EL (cell line): ENCODE results near the gene TMEM176B.
"Not testable (repeated sequence)": the region's sequence is repeated elsewhere in the genome, so short reads cannot be mapped to it uniquely, and the experiment has no call there.

ENCODE experiments used
- DNase-seq: peaks from one replicate; pipeline ENCODE4 v3.0.0-alpha.2; 2016

Gene TMEM176B

DNA sequence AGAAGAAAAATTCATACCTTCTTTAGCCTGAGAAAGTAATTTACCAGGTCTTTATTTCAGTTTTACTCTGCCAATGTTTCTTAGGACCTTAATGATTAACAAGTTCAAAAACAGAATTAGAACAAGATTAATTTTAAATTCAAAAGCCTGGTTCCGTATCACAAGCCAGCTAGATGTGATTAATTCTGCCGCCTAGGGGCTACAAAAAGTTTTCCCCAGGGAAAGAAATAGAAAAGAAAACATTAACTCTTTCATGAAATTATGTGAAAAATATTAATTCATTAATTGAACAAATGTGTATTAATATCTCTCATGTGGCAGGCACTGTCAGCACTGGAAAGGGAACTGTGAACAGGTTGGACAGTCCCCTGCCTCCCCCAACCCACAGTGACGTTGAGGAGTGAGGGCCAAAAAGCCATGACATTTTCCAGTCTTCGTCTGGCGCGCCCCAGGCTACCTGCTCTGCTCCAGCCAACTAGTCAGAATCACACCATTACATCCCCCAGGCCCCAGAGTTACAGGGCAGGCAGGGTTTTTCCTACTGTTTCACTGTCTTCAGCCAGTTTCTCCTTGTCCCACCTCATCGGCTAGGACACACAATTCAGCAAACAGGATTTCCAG lies 20.5 kb upstream of the TMEM176B start:
- no peak for DNase-seq

DNA sequence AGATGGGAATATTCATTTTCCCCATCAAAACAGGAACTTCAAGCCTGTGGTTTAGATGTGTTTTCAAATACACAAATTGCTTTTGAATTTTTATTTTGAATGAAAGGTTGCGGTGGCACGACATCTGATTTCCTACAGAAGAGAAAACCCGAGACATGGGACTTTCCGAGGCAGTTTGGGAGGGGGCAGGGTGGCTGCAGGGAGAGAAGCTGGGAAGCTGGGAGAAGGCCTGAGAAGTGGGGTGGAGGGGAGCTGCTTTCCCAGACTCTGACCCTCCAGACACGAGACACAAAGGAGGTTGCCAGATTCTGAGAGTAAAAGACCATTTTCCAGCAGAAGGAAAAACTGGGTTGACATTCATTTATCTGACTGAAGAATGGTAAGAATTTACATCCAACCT lies 20.0 kb upstream of the TMEM176B start:
- no peak for DNase-seq

DNA sequence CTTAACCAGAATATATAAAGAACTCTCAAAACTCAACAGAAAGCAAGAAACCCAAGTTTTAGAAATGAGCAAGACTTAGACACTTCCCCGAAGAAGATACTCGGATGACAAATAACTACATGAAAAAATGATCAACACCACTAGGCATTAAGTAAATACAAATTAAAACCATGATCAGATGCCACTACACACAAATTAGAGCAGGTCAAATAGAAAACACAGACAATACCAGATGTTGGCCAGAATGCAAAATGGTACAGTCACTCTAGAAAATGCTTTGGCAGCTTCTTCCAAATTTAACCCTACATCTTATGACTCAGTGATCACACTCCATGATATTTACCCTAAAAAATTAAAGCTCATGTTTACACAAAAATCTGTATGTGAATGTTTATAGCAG lies 18.8 kb upstream of the TMEM176B start:
- no peak for DNase-seq

DNA sequence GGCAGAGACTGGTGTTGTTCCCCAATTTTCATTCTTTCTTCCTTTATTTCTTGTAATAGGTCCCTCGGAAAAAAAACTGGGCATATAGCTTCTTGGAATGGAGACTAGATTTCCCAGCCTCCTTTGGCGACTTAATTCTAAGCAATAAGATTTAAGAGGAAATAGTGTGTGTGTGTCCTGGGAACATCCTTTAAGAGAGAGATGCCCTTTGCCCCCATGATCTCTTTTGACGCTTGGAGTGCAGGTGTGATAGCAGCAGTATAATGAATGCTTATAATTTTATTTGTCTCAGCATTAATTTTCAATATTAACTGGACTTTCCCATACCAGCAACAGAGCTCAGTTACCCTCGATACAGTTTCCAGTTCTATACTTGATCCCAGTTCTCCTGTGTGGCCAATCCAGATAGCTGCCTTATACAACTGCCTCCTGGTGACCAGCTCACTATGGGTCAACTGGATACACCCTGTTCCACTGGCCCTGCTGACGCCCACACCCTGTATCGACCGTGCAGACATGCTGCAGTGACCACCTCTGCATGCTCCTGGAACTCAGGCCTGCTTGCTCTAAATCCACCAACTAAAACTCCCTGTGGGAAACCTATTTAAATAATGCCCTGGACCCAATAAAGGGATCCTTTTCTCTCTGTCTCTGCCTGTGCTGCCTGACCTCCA lies 14.3 kb upstream of the TMEM176B start:
- no peak for DNase-seq

DNA sequence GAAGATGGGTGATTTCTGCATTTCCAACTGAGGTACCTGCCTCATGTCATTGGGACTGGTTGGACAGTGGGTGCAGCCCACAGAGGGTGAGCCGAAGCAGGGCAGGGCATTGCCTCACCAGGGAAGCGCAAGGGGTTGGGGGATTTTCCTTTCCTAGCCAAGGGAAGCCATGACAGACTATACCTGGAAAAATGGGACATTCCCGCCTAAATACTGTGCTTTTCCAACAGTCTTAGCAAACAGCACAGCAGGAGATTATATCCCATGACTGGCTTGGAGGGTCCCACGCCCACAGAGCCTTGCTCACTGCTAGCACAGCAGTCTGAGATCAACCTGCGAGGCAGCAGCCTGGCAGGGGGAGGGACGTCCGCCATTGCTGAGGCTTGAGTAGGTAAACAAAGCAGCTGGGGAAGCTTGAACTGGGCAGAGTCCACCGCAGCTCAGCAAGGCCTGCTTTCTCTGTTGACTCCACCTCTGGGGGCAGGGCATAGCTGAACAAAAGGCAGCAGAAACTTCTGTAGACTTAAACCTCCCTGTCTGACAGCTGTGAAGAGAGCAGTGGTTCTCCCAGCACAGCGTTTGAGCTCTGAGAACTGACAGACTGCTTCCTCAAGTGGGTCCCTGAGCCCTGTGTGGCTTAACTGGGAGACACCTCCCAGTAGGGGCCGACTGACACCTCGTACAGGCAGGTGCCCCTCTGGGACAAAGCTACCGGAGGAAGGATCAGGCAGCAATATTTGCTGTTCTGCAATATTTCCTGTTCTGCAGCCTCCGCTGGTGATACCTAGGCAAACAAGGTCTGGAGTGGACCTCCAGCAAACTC lies 7.7 kb upstream of the TMEM176B start:
- DNase-seq, result not testable (repeated sequence)

DNA sequence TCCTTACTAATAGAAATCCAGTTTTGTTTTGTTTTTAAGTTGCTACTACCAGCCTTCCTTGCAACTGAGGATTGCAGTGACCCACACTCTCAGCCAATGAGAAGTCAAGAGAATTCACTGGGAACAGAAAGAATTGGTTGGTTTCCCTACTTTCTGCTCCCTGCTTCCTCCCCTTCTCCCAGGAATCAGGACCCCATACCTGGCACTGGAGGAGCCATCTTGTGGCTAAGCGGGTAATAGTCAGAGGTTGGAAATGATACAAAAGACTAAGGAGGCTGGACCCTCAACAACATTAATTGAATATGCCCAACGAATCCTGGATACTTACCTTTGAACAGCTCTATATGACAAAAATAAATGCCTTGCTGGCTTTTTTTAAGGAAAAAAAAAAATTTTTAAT lies 6.7 kb upstream of the TMEM176B start:
- DNase-seq, result no peak

DNA sequence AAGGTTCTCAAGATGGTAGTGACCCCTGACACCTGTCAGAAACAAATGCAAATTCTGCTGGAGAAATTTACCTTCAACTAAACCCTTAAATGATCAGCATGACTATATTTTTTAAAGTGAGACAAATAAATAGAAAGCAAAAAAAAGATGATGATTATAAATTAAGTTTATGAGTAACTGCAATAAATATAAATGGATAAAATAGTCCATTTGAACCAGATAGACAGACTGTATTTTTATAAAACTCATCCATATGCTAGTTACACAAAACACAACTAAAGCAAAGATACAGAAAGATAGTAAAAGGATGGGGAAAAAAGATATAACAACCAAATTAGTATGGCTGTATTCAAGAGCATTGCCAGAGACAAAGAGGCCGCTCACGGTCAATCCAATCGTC lies 6.3 kb upstream of the TMEM176B start:
- no peak for DNase-seq

DNA sequence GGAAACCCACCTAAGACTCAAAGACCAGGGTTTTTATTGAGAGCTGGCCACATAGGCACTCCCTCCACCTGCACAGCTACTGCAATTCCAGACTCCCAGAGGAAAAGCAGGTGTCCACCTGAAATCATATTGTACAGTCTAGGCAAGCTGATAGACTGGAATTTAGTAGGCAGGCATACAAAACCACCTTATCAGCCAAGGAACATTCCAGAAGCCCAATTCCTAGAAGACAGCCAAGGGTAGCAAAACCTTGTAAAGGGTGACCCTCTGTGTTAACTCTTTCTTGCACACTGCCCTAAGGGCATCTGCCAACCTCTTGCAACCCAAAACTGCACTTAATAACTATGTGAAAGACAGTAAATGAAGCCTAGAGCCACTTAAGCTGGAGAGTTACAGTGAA lies 5.7 kb upstream of the TMEM176B start:
- DNase-seq, result no peak

DNA sequence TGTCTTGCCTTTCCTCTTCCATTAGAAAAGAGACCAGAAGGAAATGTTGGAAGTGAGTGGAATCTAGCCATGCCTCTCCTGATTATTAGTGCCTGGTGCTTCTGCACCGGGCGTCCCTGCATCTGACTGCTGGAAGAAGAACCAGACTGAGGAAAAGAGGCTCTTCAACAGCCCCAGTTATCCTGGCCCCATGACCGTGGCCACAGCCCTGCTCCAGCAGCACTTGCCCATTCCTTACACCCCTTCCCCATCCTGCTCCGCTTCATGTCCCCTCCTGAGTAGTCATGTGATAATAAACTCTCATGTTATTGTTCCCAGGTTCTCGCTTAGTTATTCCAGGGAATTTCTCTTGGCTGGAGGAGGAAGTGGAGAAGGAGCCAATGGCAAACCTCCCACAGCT lies 4.6 kb upstream of the TMEM176B start:
- no peak for DNase-seq

DNA sequence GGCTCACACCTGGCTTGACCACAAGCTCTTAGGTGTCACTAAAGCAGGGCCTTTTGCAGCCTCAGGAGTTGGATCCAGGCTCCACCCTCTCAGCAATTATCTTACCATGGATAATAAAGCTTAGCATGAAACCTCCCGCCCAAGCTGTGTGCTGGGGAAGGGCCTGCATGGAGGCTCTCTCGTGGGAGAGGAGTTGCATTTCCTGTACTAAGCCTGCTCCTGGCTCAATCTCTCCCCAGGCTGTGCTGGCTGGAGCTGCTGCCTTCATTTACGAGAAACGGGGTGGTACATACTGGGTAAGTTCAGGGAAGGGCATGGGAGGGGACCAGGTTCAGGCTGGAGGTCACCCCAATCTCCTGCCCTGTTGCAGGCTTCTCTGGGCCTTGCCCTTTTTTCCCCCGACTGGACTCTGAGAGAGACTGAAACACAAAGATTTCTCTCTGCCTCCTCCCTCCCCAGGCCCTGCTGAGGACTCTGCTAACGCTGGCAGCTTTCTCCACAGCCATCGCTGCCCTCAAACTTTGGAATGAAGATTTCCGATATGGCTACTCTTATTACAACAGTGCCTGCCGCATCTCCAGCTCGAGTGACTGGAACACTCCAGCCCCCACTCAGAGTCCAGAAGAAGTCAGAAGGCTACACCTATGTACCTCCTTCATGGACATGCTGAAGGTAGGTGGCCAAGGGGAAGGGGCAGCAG lies 3.1 kb upstream of the TMEM176B start:
- no peak for DNase-seq

DNA sequence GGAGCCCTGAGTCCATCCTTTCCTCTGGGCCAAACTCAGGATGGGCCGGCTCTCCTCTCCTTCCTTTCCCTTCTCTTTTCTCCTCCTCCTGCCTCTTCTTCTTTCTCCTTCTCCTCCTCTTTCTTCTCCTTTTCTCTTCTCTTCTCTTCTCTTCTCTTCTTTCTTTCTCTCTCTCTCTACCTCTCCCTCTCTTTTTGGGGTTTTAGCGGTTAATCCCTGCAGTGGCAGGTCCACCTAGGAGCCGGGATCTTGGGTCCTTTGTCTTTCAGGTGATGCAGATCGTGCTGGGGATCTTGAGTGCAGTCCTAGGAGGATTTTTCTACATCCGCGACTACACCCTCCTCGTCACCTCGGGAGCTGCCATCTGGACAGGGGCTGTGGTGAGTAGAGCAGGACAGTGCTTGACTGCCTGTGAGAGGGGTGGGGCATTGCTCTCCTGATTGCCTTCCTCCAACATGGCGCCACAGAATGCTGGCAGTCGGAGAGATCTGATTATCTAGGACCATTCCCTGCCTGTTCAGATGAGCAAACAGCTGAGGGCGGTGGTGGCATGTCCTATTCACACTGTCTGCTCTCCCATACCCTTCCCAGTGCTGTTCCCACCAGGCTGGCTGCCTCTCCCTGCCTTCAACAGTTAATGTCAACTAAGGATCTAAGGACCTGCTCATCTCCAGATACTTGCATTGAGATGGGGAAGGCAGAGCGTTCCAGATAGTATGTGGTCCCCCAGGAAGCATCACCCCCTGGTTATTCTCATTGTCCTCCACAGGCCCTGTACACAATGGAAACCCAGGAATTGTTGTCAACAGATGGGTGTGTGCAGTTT lies 2.0 kb upstream of the TMEM176B start:
- no peak for DNase-seq

DNA sequence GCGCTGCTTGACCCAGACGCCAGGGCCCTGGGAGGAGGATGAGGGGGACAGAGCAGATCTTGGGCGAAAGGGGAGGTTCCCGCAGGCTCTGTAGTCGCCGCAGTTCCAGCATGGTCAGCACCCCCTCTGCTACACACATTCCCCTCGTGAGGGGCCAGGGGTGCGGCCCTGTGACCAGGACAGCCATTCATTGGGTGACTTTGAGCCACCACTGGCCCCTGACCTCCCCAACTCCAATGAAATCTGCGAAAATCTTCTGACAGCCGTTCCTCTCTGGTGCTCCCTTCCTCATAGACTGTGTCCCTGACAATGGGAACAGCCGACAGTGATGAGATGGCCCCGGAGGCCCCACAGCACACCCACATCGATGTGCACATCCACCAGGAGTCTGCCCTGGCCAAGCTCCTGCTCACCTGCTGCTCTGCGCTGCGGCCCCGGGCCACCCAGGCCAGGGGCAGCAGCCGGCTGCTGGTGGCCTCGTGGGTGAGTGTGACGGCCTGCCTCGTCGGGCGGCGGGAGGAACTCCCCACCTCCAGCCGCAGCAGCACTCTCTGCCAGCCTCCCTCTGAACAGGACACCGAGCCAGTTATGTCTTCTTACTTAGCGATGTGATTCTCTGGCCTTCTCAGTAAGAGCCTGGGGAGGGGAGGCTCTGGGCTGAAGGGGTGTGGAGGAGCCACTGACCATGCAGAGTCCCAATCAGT lies 1.2 kb upstream of the TMEM176B start:
- no peak for DNase-seq

DNA sequence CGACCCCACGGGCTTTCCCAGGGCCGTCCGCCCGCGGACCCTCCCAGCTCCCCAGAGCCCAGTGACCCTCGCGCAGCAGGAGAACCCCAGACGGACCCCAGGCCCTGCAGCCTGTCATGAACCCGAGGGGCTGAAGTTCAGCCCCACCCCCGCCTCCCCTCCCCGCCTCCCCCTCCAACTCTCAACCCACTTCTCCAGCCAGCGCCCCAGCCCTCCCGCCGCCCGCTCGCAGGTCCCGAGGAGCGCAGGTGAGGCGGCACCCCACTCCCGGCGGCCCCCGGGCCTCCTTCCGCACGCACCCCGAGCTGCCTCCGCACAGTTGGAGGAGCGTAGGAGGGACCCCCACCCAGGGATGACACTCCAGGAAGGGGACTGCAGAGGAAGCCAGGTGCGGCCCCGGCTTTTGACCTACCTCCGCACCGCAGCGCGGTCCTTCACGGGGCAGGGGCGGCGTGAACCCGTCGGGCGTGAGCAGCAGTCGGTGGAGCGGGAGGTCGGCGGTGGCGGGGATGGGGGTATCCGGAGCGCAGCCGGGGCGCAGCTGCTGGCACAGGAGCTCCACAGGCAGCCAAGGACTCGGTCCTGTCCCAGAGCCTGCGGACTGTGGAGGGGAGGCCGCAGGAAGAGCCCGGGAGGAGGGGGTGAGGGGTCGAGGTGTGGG lies 547 bp upstream of the TMEM176B start, which contains the start of gene TMEM176A:
TMEM176A (plus strand) TSS at position 189 of the 661 bp plus-strand sequence. CDS start 782 bp downstream, outside the sequence.
- DNase-seq, result no peak

DNA sequence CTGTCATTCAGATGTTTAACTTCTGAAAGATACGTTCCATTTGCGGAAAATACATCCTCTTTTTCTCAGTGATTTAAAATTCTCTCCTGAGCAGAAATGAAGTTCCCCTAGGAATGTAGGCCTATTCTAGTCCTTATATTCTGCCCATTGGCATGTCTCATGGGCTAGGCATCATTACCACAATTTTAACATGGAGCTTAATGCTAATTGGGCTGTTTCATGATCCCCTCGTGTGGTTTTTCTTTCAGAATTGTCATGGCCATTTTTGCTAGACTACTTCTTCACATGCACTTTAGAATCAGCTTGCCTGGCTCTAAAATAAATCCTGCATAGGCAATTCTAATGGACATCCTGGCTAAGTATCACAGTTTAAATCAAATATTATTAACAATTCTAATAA lies 1.0 kb downstream of the TMEM176B start:
- no peak for DNase-seq

DNA sequence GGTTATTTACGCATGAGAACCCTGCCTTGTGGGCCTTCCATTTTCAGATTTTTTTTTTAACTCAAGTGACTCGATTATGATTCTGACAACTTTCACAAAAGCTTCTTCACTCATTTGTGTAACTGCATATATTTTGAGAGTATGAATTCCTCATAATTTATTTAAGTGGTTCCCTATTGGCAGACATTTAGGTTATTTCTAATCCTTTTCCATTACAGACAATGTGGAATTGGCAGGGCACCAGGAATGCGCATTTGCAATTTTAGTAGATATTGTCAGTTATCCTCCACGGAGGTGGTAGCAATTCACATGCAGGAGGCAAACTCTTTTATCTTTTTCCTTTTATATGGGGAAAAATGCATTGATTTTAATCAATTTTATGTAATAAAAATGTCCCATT lies 2.5 kb downstream of the TMEM176B start:
- DNase-seq, result no peak

DNA sequence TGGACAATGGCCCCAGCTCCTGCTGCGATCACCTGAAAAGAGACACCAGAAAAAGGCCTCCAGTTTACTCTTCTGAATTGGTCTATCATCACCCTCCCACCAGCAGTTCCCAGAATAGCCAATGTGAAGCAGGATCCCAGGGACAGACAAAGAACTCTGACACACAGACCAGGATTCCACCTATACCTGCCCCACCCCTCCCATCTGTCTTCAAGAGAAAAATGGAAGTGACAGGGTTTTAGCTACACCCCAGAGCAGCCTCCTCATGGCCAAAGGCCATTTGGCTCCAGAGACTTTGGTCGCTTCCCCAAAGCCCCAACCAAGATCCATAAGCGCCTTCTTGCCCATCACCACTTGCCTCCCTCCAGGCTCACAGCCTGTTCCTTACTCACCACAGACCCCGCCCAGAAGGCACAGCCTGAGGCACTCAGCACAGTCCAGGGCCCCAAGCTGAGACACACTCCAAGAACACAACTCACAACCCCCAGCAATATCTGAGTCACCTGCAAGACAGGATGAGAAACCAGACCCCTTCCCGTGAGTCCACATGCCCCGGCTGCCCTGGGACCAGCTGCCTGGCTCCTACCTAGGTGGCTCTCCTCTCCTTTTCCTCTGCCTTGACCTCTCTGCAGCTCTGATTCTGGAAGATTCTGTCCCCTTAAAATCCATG lies 6.5 kb downstream of the TMEM176B start:
- no peak for DNase-seq

DNA sequence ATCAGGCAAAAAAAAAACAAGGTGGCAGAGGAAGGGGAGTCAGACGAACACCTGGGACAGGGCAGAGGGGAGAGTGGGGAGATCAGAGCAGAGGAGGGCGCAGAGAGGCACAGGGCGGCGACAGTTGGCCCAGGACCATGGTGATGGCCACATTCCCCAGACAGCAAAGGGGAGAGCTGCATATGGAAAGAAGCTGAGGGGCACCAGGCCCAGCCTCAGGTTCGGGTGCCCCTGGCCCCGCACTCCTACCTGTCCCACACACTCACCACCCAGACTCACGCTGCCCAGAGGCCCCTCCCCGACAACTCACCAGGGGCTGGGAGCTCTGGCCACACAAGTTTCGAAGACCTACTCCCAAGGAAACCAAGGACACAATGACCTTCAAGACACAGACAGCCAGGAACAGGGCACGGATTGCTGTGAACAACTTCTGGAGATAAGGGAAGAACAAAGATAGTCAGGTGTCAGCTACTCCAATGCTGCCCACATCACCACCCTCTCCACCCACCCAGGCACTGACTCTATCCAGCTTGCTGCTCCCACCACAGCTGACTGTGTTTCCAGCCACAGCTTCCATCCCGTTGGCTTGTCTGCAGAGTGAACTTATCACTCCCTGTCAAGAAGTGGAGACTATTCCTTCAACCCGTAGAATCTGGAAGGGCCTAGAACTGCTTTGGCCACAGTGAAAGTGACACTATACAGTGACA lies 8.3 kb downstream of the TMEM176B start:
- no peak for DNase-seq

DNA sequence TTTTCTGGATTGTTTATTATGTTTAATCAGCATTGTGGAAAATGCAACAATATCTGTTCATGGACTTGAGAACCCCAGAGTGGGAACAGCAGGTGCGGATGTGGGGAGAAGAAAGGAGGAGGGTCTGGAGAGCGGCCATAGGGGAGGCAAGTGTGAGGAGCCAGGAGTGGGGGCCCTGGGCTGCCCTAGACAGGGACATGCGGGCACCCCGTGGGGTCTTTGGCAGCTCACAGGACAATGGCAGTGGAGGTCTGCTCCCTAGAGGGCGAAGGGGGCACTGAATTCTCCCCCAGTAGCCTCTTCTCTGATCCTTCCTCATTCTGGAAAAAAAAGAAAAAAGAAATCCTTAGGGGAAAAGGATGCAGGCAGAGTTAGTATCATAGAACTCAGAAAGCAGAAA lies 8.9 kb downstream of the TMEM176B start:
- no peak for DNase-seq

DNA sequence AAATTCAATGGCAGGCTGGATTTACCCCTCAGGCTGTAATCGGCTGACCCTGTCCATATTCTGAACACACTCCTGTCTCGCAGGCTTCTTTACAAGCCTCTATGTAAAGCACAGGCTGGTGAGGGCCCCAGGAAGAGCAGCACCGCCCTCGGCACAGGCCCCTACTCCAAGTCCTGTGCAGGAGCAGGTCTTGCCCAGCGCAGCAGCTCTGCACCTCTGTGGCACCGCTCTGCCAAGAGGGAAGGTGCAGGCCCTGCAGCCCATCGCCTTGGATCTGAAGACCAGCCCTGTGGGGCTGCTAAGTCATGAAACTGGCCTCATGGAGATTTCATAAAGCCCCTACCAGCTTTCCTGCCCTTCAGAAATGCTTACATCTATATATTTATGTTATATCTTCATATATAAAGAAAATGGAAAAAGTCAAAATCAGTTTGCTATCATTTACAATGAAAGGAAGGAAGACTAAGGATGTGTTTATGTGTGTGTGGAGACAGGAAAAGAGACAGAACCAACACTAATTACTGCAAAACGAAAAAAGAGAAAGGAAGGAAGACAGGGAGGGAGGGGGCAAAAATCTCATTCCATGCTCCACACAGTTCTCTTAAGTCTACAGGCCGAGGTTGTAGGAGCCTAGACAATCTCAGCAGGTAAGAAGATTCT lies 9.6 kb downstream of the TMEM176B start:
- DNase-seq, result no peak
